Lung (tissue), 12 donors: ENCODE measurements around the gene NUDT19. TPM values are rescaled to one million over a fixed set of nuclear protein-coding genes. Genes with fewer than 3 reads are reported as not detected.
"Not testable (repeated sequence)": the region's sequence is repeated elsewhere in the genome, so short reads cannot be mapped to it uniquely, and the experiment has no call there.

ENCODE experiments used
- ATAC-seq: fragments of 200-7000 bp; cut with Tn5 transposase; one replicate; pipeline ENCODE4 v1.9.1; 2020; ENCODE audit warnings: moderate number of reproducible peaks; ENCODE audit not compliant: insufficient read depth, low FRiP score
- DNase-seq, 3 donors: peaks; one replicate each; pipeline ENCODE4 v3.0.0-alpha.2; 2013 to 2017
- H3K27ac ChIP-seq, 2 donors: one replicate each; pipeline ENCODE4 v1.5.1; 2013; ENCODE audit warnings: mild to moderate bottlenecking in 2 of 2, moderate library complexity in 2 of 2, control low read depth in 1 of 2, inconsistent platforms in 1 of 2, low read depth in 1 of 2, low read length in 1 of 2
- H3K27me3 ChIP-seq, 3 donors: one replicate each; pipeline ENCODE4 v1.5.1; 2013; ENCODE audit warnings: low read length in 2 of 3; ENCODE audit not compliant: control insufficient read depth in 3 of 3, insufficient read depth in 3 of 3
- H3K36me3 ChIP-seq, 4 donors: one replicate each; pipeline ENCODE4 v1.5.1; 2013; ENCODE audit warnings: low read length in 4 of 4, mild to moderate bottlenecking in 1 of 4, moderate library complexity in 1 of 4; ENCODE audit not compliant: control insufficient read depth in 4 of 4, insufficient read depth in 4 of 4
- H3K4me1 ChIP-seq, 5 donors: one replicate each; pipeline ENCODE4 v1.5.1; 2013; ENCODE audit warnings: low read length in 5 of 5, mild to moderate bottlenecking in 2 of 5, moderate library complexity in 1 of 5; ENCODE audit not compliant: control insufficient read depth in 5 of 5, insufficient read depth in 5 of 5
- H3K4me3 ChIP-seq: one replicate; pipeline ENCODE4 v1.5.1; 2013; ENCODE audit warnings: mild to moderate bottlenecking, control low read depth, moderate library complexity
- H3K9ac ChIP-seq, 2 donors: one replicate each; pipeline ENCODE4 v1.5.1; 2013; ENCODE audit warnings: low read length in 2 of 2, control low read depth in 1 of 2; ENCODE audit not compliant: insufficient read depth in 1 of 2
- H3K9me3 ChIP-seq, 4 donors: one replicate each; pipeline ENCODE4 v1.5.1; 2013; ENCODE audit warnings: low read length in 3 of 4, mild to moderate bottlenecking in 1 of 4, moderate library complexity in 1 of 4; ENCODE audit not compliant: control insufficient read depth in 4 of 4, insufficient read depth in 3 of 4
- CTCF ChIP-seq: IDR thresholded peaks from 2 replicates; pipeline ENCODE4 v1.5.1; 2012; ENCODE audit warnings: mild to moderate bottlenecking; ENCODE audit errors: control extremely low read depth, extremely low read depth
- WGBS, 2 donors: extraction: QIAGEN DNeasy Blood & Tissue Kit; methylation state at CpG; one replicate each; pipeline ENCODE4 v1.1.7; 2013; 5-methylcytosine and 5-hydroxymethylcytosine counted together
- polyA plus RNA-seq, 2 donors: library from polyadenylated mRNA; stranded (reverse); fragments of 200-250 nt; gene quantifications; one replicate each; pipeline ENCODE4 v1.2.1, GENCODE V29; 2013
- total RNA-seq, 2 donors: library from RNA; depleted of rRNA in 1 of 2; stranded (reverse); fragments of >200 nt in 1 of 2; gene quantifications; one replicate each; pipeline ENCODE4 v1.2.1, GENCODE V29; 2014 to 2021
- donor health status: control.
- donor health status: control.
- donor health status: Bipolar disorder and iron deficiency.
- donor health status: healthy.
- donor health status: DM: yes; HTN: yes; CAD: no.

NUDT19 gene
- total and polyA plus RNA-seq, 4 donors: 7.5 to 20.1 (median 12.2) TPM

- H3K9ac ChIP-seq: no peak overlapping the region
- WGBS, 2 donors: 57 to 83% methylated on average over 5 of the region's 5 CpGs
- peaks cover 4 to 19% (median 7%) of the 10 kb centered on the region in 4 donors for H3K36me3 ChIP-seq
- H3K4me1 ChIP-seq: peaks cover 0 to 7% (median 0%) of the 10 kb centered on the region in 5 donors
- H3K27ac ChIP-seq: no peak overlapping the region
- TF ChIP-seq CTCF: no peak
- ATAC-seq: peak; percentile 34
- peaks cover 0 to 4% (median 1%) of the 10 kb centered on the region in 4 donors for H3K9me3 ChIP-seq
- no peaks in the 10 kb centered on the region for H3K27me3 ChIP-seq
- peak in 1 of 3 donors; percentile 14 for DNase-seq
- H3K4me3 ChIP-seq: no peak overlapping the region
Measured at GRCh38 chr19:32702010-32702409, 10.4 kb downstream of the NUDT19 start.

GRCh38 chr19:32704006-32704405, 12.4 kb downstream of the NUDT19 start:
- not testable (repeated sequence) for H3K4me3 ChIP-seq, H3K27ac ChIP-seq, ATAC-seq, H3K9ac ChIP-seq, H3K4me1 ChIP-seq, H3K9me3 ChIP-seq, DNase-seq, H3K27me3 ChIP-seq
- H3K36me3 ChIP-seq: peaks cover 4 to 19% (median 6%) of the 10 kb centered on the region in 4 donors
- 100% methylated on average over 2 of the region's 2 CpGs for WGBS, 2 donors

- Histone ChIP-seq H3K9ac (no peak overlapping the region), H3K27me3 (no peaks in the 10 kb centered on the region), H3K36me3 (peaks cover 5 to 12% (median 7%) of the 10 kb centered on the region in 4 donors), H3K4me3 (no peak overlapping the region), H3K4me1 (peaks cover 0 to 1% (median 0%) of the 10 kb centered on the region in 5 donors), H3K27ac (no peak overlapping the region), H3K9me3 (peaks cover 0 to 4% (median 0%) of the 10 kb centered on the region in 4 donors)
- DNase-seq: no peak
- ATAC-seq: no peak
- no peak for TF ChIP-seq CTCF
- 35 to 53% methylated on average over 3 of the region's 3 CpGs for WGBS, 2 donors
Measured at GRCh38 chr19:32708457-32708856, 16.8 kb downstream of the NUDT19 start.

- DNase-seq (no peak), ATAC-seq (no peak)
- peaks cover 6 to 12% (median 7%) of the 10 kb centered on the region in 4 donors for H3K36me3 ChIP-seq
- H3K9ac ChIP-seq: no peak overlapping the region
- TF ChIP-seq CTCF: no peak
- H3K4me1 ChIP-seq: peaks cover 0 to 1% (median 0%) of the 10 kb centered on the region in 5 donors
- 83 to 95% methylated on average over 5 of the region's 5 CpGs for WGBS, 2 donors
- peaks cover 0 to 4% (median 0%) of the 10 kb centered on the region in 4 donors for H3K9me3 ChIP-seq
- no peaks in the 10 kb centered on the region for H3K27me3 ChIP-seq
- no peak overlapping the region for H3K4me3 ChIP-seq
- no peak overlapping the region for H3K27ac ChIP-seq
Measured at GRCh38 chr19:32709032-32709431, 17.4 kb downstream of the NUDT19 start.
